T-helper 2 cell (primary cell): ENCODE data around the gene TNIP1.

Experiments used
- DNase-seq, 5 experiments: peaks; one replicate each; pipeline versions ENCODE4 v3.0.0 to v3.0.0-alpha.2; 2012 to 2022

TNIP1 gene

GRCh38 chr5:151020304-151021110 lies 60.3 kb downstream of the TNIP1 start, which contains the start of gene GPX3:
GPX3 (plus strand) TSS chr5:151020591; CDS start chr5:151020655, 64 bp downstream.
- peak in 2 of 5 experiments; percentile 13 to 18 for DNase-seq

DNA sequence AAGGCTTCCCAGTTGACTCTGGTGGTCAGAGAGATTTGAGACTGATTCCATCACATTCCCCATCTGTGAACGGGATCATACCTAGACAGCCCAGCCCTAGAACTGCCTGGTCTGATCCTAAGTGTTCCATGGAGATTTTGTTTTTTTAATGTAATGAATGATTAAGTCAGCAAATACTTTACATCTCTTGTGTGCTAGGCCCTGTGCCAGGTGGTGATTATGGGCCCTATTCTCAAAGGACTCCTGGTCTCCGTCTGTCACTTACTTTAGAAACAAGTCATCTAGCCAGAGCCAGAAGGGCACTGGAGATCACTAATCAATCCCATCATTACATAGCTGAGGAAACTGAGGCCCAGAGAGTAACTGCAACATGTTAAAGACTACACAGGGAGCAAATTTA lies 61.5 kb downstream of the TNIP1 start:
- DNase-seq: no peak

GRCh38 chr5:151018846-151019245 lies 62.0 kb downstream of the TNIP1 start:
- DNase-seq: no peak

DNA sequence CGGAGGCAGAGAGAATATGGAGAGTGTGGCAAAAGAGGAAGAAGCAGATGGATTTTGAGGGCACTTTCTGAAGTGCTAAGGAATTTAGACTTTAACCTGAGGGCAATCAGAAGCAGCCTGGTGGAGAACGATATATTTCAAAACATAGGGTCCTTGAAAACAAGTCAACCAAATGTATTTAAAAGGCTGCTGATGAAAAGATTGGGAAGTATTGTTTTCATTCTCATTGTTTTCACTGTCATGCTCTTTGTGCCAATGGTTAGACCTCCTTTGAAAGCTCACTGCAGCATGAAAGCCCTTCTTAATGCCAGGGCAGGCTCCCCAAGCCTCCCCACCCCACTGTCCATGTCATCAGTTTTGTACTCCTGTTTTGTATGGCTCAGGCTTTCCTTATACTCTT lies 62.9 kb downstream of the TNIP1 start:
- DNase-seq: no peak

GRCh38 chr5:151016700-151017099 lies 64.1 kb downstream of the TNIP1 start:
- no peak for DNase-seq

DNA sequence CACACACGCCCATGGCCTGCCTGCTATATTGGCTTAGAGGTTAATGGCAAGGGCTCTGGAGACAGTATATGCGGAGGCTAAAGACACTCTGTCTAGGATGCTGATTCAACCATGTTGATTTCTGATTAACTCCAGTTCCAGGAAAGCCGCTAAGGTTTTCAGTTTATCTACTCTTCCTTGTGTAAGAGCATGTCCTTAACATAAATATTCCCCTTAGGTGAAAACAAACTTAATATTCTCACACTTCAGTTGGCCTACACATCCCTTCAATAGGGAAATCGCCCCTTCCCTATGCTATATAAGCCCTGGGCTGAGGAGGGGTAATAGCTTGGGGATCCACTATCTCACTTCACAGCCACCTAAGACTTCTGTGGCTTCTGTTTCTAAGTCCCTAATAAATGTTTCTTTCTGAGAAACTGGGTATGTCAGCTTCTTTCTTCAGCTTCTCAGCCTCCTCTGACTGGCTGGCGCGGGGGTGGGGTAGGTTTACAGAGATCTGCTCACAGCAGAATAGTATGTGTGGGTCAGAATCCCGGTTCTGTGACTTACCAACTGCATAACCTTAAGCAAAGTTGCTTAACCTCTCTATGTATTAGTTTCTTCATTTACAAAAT lies 64.8 kb downstream of the TNIP1 start:
- no peak for DNase-seq

- DNase-seq: no peak
Measured at GRCh38 chr5:151014680-151015343, 66.0 kb downstream of the TNIP1 start.

GRCh38 chr5:151012862-151013261 lies 68.0 kb downstream of the TNIP1 start:
- DNase-seq: no peak

DNA sequence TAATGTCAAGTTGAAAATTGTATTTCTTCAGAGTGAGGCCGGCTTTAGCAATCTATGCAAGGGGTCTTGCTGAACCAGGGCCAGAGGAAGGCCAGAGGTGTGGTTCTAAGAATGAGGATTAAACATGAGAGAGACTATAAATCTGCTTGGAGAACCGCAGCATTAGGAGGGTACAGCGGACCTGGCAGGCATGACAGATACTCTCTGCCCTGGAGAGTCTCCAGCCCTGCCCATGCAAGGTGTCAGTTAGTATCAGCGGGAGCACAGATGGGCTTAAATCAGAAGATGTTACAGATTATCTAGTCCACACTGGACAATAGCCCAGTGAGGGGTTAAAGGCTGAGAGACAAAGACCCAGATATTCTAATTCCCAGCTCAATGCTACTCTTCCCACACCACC lies 71.9 kb downstream of the TNIP1 start:
- DNase-seq: no peak

GRCh38 chr5:151008210-151008491 lies 72.7 kb downstream of the TNIP1 start:
- no peak for DNase-seq

GRCh38 chr5:151007430-151008209 lies 73.2 kb downstream of the TNIP1 start:
- no peak for DNase-seq

- DNase-seq: no peak
Measured at GRCh38 chr5:151006704-151007334, 74.0 kb downstream of the TNIP1 start.

GRCh38 chr5:151005950-151006576 lies 74.8 kb downstream of the TNIP1 start:
- DNase-seq: no peak

- no peak for DNase-seq
Measured at GRCh38 chr5:151005187-151005949, 75.5 kb downstream of the TNIP1 start.

GRCh38 chr5:151004499-151004898 lies 76.3 kb downstream of the TNIP1 start:
- DNase-seq: no peak

- no peak for DNase-seq
Measured at GRCh38 chr5:151003503-151003860, 77.4 kb downstream of the TNIP1 start.

- DNase-seq: no peak
Measured at GRCh38 chr5:151002681-151003502, 77.9 kb downstream of the TNIP1 start.

DNA sequence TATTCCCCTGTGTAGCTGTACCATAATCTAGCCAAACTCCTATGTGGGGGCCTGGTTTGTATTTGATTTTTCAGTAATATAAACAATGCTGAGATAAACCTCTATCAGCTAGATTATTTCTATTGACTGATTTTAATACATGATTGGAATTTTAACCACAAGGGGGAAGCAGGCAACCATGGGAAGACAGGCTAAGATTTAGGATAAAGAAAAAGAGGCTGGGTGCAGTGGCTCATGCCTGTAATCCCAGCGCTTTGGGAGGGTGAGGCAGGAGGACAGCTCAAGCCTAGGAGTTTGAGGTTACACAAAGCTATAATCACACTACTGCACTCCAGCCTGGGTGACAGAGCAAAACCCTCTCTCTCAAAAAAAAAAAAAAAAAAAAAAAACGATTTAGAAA lies 78.6 kb downstream of the TNIP1 start:
- no peak for DNase-seq

GRCh38 chr5:151001436-151001835 lies 79.4 kb downstream of the TNIP1 start:
- no peak for DNase-seq

GRCh38 chr5:150999704-151000442 lies 81.0 kb downstream of the TNIP1 start:
- DNase-seq: no peak
